ENCODE data around the gene BAG3.
"Not testable (repeated sequence)": the region's sequence is repeated elsewhere in the genome, so short reads cannot be mapped to it uniquely, and the experiment has no call there.

BAG3 gene

GRCh38 chr10:119650692-119651513 lies at the start of gene BAG3:
Gene BAG3, plus strand, starts transcription at chr10:119651380. Its CDS starts 296 bp downstream, at chr10:119651676.
- DNase-seq (ENCODE audit: insufficient read length, low spot score) (peak; percentile 66), FAIRE-seq (no peak)

GRCh38 chr10:119602241-119603095 lies 48.7 kb upstream of the BAG3 start:
- DNase-seq (ENCODE audit: insufficient read length, low spot score) (no peak), FAIRE-seq (no peak)

- FAIRE-seq: no peak
- no peak for DNase-seq (ENCODE audit: insufficient read length, low spot score)
Observed at GRCh38 chr10:119604468-119604867, 46.7 kb upstream of the BAG3 start.

DNA sequence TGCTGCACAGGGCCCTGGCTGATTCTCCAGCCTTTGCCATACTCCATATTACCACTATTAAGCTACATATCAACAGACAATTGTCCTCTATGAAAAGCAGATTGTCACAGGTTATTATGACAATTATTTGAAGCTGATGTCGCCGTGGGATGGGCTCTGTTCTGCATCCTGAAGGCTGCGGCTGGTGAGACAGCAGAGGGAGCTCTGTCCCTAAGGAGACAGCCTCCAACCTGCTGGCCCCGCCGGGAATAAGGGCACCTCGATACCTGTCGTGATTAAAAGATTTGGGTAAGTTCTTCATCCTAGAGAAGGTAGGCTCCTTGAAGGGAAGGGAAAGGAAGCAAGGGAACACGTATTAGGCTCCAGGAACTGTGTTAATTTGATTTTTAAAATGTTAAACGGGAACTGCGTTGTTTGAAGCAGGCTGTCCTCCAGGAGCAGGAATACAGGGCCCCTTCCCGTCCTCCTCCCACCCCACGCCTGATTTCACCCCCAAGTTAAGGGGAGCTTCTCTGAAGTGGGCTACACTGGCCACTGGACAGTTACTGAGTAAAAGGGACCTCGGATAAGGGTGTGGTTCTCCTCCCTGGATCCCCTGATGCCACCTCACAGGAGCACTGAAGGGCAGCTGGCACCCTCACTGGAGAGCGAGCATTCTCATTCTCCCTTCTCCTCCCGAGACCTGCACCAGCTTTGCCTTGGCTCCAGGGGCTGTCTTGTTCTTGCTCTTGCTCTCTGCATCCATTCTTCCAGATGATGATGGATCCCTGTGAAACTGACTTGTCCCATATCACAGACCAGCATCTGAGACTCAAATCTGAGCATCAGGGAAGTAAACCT lies 42.6 kb upstream of the BAG3 start:
- FAIRE-seq (no peak), DNase-seq (ENCODE audit: insufficient read length, low spot score) (no peak)

- FAIRE-seq: no peak
- no peak for DNase-seq (ENCODE audit: insufficient read length, low spot score)
Observed at GRCh38 chr10:119609516-119609915, 41.7 kb upstream of the BAG3 start.

- FAIRE-seq (no peak), DNase-seq (ENCODE audit: insufficient read length, low spot score) (no peak)
Observed at GRCh38 chr10:119611433-119611832, 39.7 kb upstream of the BAG3 start.

- no peak for FAIRE-seq
- DNase-seq (ENCODE audit: insufficient read length, low spot score): no peak
Observed at GRCh38 chr10:119613741-119614140, 37.4 kb upstream of the BAG3 start.

DNA sequence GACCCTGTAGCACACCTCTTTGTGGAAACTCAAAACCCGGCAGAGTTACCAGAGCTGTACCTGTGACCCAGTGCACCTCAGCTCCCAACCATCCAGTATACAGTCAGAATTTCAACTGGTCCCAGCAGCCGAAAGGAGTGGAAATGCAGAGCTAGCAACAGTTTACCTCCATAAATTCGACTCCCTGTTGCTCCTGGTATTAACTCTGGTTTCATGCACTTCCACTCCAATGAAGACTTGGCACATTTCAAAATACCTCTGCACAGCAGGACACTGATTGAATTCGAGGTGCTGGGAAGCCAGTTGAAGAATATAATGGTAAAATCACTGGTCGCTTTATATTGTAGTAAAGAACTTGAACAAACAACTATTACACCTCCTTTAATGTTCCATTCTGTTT lies 36.5 kb upstream of the BAG3 start:
- no peak for FAIRE-seq
- no peak for DNase-seq (ENCODE audit: insufficient read length, low spot score)

GRCh38 chr10:119616882-119617570 lies 34.2 kb upstream of the BAG3 start:
- no peak for DNase-seq (ENCODE audit: insufficient read length, low spot score)
- FAIRE-seq: no peak

DNA sequence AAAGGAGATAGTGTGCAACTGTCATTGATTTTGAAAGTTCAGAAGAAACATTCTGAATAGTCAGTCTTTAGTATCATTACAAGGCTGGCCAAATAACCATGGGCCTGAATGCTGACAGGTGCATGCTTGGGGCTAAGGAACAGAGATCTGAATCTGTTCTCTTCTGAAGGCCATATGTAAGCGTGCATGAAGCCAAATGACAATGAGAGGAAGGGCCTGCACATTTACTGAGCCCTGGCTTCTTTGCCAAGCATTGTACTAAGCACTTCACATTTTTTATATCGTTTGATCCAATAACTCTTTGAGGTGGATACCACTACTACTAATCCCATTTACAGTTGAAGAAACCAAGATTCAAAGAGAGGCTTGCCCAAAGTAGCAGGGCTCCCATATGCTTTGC lies 32.0 kb upstream of the BAG3 start:
- no peak for FAIRE-seq
- no peak for DNase-seq (ENCODE audit: insufficient read length, low spot score)

GRCh38 chr10:119619811-119620210 lies 31.4 kb upstream of the BAG3 start:
- not testable (repeated sequence) for DNase-seq (ENCODE audit: insufficient read length, low spot score); FAIRE-seq

DNA sequence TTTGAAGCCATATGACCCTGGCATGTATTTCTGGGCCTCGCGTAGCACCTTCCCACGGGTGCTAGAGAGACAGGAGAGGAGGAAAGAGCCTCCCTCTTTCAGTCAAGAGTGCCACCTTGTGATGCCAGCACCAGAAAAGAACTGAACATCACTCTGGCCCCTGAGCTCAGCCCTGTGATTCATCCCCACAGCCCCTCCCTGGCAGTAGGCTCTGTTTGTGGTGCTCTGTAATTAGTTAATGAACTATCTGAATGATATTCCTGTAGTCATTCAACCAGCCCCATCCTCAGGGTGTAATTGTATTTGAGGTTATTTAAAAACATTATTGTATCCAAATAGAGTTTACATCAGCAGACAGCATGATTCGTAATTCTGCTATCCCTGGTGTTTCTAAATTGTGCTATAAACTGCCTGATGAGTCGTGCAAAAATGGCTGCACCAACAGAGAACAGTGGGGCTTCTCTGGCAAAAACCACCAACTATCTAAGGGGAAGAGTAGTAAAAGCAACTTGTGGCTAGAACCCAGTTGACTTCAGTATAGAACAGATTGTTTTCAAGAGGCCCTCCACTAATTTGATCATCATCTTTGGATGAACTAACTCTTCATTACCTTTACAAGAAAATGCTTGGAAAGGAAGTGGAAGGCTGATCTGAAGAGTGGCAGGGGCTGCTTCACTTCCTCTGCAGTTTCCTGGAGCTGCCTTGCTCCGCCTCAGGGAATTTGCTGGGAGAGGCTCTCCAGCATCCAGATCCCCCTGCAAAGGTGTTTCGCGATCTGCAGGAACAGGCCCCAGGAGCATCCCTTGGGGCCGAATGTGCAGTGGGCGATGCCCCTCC lies 30.7 kb upstream of the BAG3 start:
- no peak for DNase-seq (ENCODE audit: insufficient read length, low spot score)
- FAIRE-seq: no peak

- no peak for FAIRE-seq
- no peak for DNase-seq (ENCODE audit: insufficient read length, low spot score)
Observed at GRCh38 chr10:119621078-119621384, 30.1 kb upstream of the BAG3 start.

GRCh38 chr10:119625570-119626280 lies 25.5 kb upstream of the BAG3 start:
- FAIRE-seq (no peak), DNase-seq (ENCODE audit: insufficient read length, low spot score) (no peak)

- no peak for DNase-seq (ENCODE audit: insufficient read length, low spot score)
Observed at GRCh38 chr10:119630300-119630699, 20.9 kb upstream of the BAG3 start.

GRCh38 chr10:119633538-119634218 lies 17.5 kb upstream of the BAG3 start:
- DNase-seq (ENCODE audit: insufficient read length, low spot score): no peak
- FAIRE-seq: no peak

More at GRCh38 chr10:119630300-119630699, 20.9 kb upstream of the BAG3 start:
- FAIRE-seq: no peak

- no peak for DNase-seq (ENCODE audit: insufficient read length, low spot score)
Observed at GRCh38 chr10:119634219-119634544, 17.0 kb upstream of the BAG3 start.

GRCh38 chr10:119637631-119638030 lies 13.5 kb upstream of the BAG3 start:
- DNase-seq (ENCODE audit: insufficient read length, low spot score): no peak
- FAIRE-seq: no peak

More at GRCh38 chr10:119634219-119634544, 17.0 kb upstream of the BAG3 start:
- no peak for FAIRE-seq

All from HTR-8/SVneo (cell line).